ENCODE data around the gene KIAA0753.
"Not testable (repeated sequence)": the region's sequence is repeated elsewhere in the genome, so short reads cannot be mapped to it uniquely, and the experiment has no call there.

KIAA0753 gene

GRCh38 chr17:6574687-6575595 is 65.6 kb downstream of the KIAA0753 start:
- DNase-seq (ENCODE audit: low read depth, low spot score), result no peak
- no peak overlapping the region for H3K27ac ChIP-seq

- no peak for DNase-seq (ENCODE audit: low read depth, low spot score)
- H3K27ac ChIP-seq, result no peak overlapping the region
Measured at GRCh38 chr17:6573982-6574686, 66.4 kb downstream of the KIAA0753 start.

- DNase-seq (ENCODE audit: low read depth, low spot score); H3K27ac ChIP-seq: not testable (repeated sequence)
Measured at GRCh38 chr17:6573495-6573894, 67.0 kb downstream of the KIAA0753 start.

GRCh38 chr17:6572972-6573370 is 67.5 kb downstream of the KIAA0753 start:
- no peak overlapping the region for H3K27ac ChIP-seq
- no peak for DNase-seq (ENCODE audit: low read depth, low spot score)

GRCh38 chr17:6571452-6571781 is 69.1 kb downstream of the KIAA0753 start:
- no peak for DNase-seq (ENCODE audit: low read depth, low spot score)
- no peak overlapping the region for H3K27ac ChIP-seq

GRCh38 chr17:6570731-6571451 is 69.6 kb downstream of the KIAA0753 start:
- H3K27ac ChIP-seq, result no peak overlapping the region
- DNase-seq (ENCODE audit: low read depth, low spot score), result no peak

GRCh38 chr17:6569370-6570285 is 70.9 kb downstream of the KIAA0753 start:
- no peak for DNase-seq (ENCODE audit: low read depth, low spot score)

GRCh38 chr17:6568184-6568758 is 72.2 kb downstream of the KIAA0753 start:
- peak overlapping the region; percentile 95 for H3K27ac ChIP-seq
- no peak for DNase-seq (ENCODE audit: low read depth, low spot score)

More at GRCh38 chr17:6569370-6570285, 70.9 kb downstream of the KIAA0753 start:
- no peak overlapping the region for H3K27ac ChIP-seq

GRCh38 chr17:6567528-6568183 is 72.9 kb downstream of the KIAA0753 start:
- no peak for DNase-seq (ENCODE audit: low read depth, low spot score)
- peak overlapping the region; percentile 95 for H3K27ac ChIP-seq

- no peak for DNase-seq (ENCODE audit: low read depth, low spot score)
- H3K27ac ChIP-seq, result no peak overlapping the region
Measured at GRCh38 chr17:6561446-6561845, 79.1 kb downstream of the KIAA0753 start.

- no peak overlapping the region for H3K27ac ChIP-seq
- no peak for DNase-seq (ENCODE audit: low read depth, low spot score)
Measured at GRCh38 chr17:6560496-6560895, 80.0 kb downstream of the KIAA0753 start.

- no peak for DNase-seq (ENCODE audit: low read depth, low spot score)
- H3K27ac ChIP-seq, result no peak overlapping the region
Measured at GRCh38 chr17:6559753-6560215, 80.7 kb downstream of the KIAA0753 start.

GRCh38 chr17:6558932-6559752 is 81.4 kb downstream of the KIAA0753 start:
- no peak for DNase-seq (ENCODE audit: low read depth, low spot score)
- no peak overlapping the region for H3K27ac ChIP-seq

- no peak for DNase-seq (ENCODE audit: low read depth, low spot score)
- no peak overlapping the region for H3K27ac ChIP-seq
Measured at GRCh38 chr17:6558276-6558675, 82.2 kb downstream of the KIAA0753 start.

- no peak for DNase-seq (ENCODE audit: low read depth, low spot score)
- H3K27ac ChIP-seq, result peak overlapping the region; percentile 83
Measured at GRCh38 chr17:6557040-6557438, 83.5 kb downstream of the KIAA0753 start.

GRCh38 chr17:6556121-6557039 is 84.1 kb downstream of the KIAA0753 start, which contains the start of gene PITPNM3:
TSS of gene PITPNM3 (minus strand) at chr17:6556555. CDS start at chr17:6556406, 149 bp downstream.
- peak within 1 kb of the TSS; percentile 83 for H3K27ac ChIP-seq
- DNase-seq (ENCODE audit: low read depth, low spot score), result no peak

Data from epithelial cell of prostate (primary cell).